NCI-H748 (cell line): ENCODE data around the gene C18orf63.
"Not testable (repeated sequence)": the region's sequence is repeated elsewhere in the genome, so short reads cannot be mapped to it uniquely, and the experiment has no call there.

Source experiments
- DNase-seq: peaks from one replicate; lab custom pipeline; 2025; ENCODE audit not compliant: unreplicated experiment; lab: John Stamatoyannopoulos, UW

The C18orf63 gene

DNA sequence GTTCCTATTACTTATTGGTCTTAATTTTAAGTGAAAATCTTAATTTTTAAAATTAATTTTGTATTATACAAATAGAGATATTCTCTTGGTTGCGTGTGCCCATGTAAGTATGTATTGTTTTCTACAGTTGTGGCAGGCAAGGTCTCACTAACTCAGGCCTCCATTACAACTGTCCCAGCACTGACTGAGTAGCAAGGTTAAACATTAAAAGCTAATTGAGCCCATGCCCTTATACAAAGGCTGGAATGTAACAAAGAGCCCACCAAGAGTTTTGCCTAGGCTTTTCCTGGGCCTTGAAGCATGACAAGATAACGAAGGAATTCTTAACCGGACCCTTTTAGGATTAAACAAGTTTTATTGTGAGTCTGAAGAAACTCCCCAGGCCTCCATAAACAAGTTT lies 11.2 kb downstream of the C18orf63 start:
- not testable (repeated sequence) for DNase-seq

- DNase-seq, result no peak
Observed at GRCh38 chr18:74328206-74328605, 12.6 kb downstream of the C18orf63 start.

GRCh38 chr18:74329688-74330205 lies 14.1 kb downstream of the C18orf63 start:
- no peak for DNase-seq

- DNase-seq, result peak; percentile 40
Observed at GRCh38 chr18:74331404-74331803, 15.8 kb downstream of the C18orf63 start.

DNA sequence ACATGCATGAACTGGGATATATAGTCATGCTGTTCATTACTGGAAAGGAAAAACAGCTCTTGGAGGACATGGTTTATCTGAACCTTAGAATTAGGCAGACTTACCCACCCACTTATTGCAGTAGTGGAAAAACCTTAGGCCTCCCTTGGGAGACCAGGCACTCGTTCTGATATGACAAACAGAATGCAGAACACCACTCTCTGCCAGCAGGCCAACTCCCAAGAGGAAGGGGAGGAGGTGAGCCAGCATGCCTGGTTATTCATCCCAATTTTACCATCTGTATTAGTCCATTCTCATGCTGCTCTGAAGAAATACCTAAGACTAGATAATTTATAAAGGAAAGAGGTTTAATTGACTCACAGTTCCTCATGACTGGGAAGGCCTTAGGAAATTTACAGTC lies 17.5 kb downstream of the C18orf63 start:
- no peak for DNase-seq

DNA sequence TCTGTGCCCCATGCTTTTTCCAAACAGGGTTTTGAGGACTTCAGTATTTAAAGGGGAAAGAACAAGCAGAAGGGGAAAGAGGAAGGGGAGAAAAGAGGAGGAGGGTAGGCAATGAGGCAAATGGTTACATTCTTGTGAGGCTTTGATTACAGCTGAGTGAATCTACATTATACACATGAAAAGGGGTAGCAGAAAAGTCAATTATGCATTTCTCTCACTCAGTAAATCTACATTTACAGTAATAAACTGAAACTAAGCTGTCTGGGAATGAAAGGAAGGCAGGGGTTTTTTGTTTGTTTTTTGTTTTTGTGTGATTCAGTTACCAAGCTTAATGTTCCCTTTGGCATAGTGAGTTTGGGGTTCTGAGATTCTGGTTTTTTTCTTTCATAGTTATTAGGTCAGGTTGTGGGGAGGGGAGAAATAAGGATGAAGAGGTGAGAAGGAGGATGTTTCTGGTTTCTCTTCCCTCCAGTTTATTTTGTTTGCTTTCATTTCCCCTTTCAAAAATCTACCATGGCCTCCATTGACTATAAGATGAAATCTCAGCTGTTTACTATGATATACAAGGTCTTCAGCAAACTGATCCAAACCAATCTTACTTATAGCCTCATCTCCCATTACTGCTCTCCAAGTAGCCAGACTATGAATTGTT lies 18.7 kb downstream of the C18orf63 start:
- no peak for DNase-seq

- DNase-seq, result no peak
Observed at GRCh38 chr18:74336656-74337055, 21.0 kb downstream of the C18orf63 start.

DNA sequence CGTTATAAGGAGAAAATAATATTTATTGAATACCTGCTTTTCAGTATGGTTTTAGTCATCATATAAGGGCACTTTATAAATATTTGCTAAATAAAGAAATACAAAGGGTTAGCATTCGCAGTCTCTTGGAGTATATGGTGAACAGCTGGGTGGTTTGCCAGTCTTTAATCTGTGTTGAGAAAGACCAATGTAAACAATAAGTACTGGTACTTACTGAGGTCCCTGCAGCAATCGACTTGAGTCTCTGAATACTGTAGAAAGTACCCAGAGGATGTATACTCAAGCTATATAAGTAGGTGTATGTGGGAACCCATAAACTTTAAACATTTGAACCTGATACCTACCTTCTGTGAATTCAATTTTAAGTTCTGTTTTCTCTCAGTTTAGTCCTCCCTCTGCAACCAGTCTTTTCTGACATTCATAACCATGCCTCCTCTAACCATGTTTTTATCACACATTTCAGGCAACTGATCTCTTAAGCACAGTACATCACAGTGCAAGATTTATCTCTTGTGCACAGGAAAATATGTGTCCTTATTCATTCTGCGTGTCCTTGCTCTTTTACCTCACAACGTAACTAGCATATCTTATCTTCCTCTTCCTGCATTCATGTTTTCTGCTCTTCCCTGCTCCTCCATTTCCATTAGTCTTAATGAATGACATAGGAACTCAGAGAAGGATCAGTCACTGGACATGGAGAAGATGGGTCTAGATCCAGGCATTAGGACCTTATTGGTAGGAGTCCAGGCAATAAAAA lies 21.7 kb downstream of the C18orf63 start:
- DNase-seq, result no peak

GRCh38 chr18:74337912-74338309 lies 22.3 kb downstream of the C18orf63 start:
- no peak for DNase-seq

DNA sequence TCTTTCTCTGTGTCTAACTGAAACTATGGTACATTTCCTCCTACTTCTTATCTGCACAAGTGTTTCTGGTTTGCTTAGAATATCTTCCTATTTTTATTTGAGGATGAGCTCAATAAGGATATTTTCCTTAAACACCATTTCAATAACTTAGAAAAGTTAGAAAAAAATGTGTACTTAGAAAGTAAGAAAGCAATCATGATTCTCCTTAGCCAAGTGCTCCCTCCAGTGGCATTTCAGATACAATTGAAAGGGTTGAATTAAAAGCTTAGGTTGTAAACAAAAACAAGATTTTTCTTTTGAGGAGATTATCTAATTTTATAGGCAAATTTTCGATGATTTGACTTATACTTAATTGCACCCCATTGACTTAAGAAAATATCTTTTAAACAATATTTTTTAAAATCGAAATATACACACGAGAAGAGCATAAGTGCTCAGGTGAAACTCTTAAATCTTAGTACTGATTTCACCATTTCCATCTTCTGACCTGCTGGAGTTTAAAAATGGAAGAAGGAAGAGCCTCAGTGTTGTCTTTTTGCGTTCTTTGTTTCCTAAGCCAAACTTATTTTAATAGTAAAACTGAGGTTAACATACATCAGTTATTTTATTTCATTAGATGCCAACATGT lies 26.9 kb downstream of the C18orf63 start:
- peak; percentile 47 for DNase-seq

DNA sequence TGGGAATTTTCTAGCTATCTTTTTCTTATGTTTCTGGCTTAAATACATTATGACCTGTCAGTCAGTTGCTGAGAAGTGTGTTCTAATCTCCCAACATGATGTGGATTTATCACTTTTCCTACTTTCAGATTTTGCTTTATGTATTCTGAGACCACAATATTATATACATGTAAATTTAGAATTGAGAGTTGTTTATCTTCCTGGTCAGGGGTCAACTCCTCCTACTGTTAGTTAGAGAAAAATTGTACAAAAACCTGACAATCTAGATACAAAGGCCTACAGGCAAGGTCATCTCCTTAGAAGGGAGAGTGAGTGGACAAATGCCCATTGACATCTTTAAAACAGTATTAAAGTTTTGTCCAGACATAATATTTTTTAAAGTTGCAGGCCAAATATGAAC lies 30.6 kb downstream of the C18orf63 start:
- DNase-seq, result no peak

- no peak for DNase-seq
Observed at GRCh38 chr18:74348581-74348980, 32.9 kb downstream of the C18orf63 start.

- no peak for DNase-seq
Observed at GRCh38 chr18:74351354-74351753, 35.7 kb downstream of the C18orf63 start.

GRCh38 chr18:74353169-74353775 lies 37.6 kb downstream of the C18orf63 start:
- peak; percentile 63 for DNase-seq

DNA sequence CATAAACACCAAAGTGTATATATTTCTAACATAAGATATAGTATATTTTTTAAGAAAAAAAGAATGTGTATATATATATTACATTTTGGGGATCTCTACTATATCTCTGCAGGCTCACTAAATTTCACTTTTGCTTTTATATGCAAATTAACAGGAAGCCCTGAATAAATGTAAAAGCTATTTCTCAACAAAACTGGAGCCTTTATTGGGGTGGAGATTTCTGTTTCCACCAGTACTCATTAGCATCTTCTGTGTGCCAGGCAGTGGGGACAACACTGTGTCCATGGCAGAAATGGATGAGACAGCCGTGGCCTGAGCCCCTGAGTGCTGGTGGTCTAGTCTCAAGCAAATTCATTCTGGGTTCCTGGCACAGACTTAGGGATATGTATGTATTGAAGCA lies 41.3 kb downstream of the C18orf63 start:
- no peak for DNase-seq

- DNase-seq, result peak; percentile 39
Observed at GRCh38 chr18:74360852-74361655, 45.4 kb downstream of the C18orf63 start.

DNA sequence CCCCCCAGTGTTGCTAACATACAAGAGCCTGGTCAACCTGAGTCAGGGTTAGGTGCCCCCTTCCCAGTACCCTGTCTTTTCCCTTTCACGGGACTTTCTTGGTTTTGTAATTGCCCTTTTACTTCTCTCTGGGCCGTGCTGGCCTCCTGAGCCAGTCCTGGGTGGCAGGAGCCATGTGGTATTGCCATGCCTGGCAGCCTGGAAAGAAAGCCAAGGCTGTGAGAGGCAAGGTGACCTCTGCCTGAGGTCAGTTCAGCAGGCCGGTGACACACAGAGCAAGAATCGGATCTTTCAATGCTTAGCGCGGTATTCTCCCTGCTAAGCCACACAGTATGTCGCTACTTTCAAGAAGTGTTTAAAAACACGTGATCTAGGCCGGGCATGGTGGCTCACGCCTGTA lies 52.3 kb downstream of the C18orf63 start:
- DNase-seq, result no peak

GRCh38 chr18:74368901-74369705 lies 53.5 kb downstream of the C18orf63 start:
- DNase-seq, result no peak

DNA sequence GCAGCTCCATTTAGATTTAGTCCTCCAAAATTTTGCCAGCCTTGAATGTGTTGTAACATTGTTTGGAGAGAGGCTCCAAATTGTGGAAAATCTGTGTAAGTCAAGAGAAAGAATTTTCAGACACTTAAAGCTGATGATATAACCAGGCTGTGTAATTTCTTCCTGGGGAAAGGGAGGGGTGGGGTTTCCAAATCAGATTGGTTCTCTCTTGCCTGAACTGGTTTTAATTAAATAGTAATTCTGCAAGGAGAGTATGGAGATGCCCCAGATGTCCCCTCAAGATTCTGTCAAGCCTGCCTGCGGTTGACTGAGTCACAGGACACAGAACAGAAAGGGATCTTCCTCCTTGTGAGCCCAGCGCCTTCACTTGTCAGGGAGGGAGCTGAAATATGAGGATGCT lies 54.5 kb downstream of the C18orf63 start:
- DNase-seq, result no peak

GRCh38 chr18:74373428-74373827 lies 57.8 kb downstream of the C18orf63 start:
- DNase-seq, result no peak
